H1 (cell line): Measurements from ENCODE around the gene LSG1. TPM values are rescaled to one million over a fixed set of nuclear protein-coding genes. Genes with fewer than 3 reads are reported as not detected.

ENCODE experiments used
- BCL11A ChIP-seq, 2 experiments: IDR thresholded peaks; one replicate each; pipeline ENCODE4 v1.6.1; 2011; ENCODE audit warnings: low read depth in 2 of 2, low read length in 2 of 2, mild to moderate bottlenecking in 2 of 2
- CBX5 ChIP-seq: fragments of 300-800, 300-1000 bp; sonication (generic); IDR thresholded peaks from 2 replicates; pipeline ENCODE4 v1.7.1; 2016; ENCODE audit warnings: antibody characterized with exemption, low read length, low read depth
- EP300 ChIP-seq, 2 experiments: IDR thresholded peaks; 1 replicate in 1 of 2; 2 replicates in 1 of 2; pipeline ENCODE4 v1.6.1; 2011 to 2012; ENCODE audit warnings: low read depth in 2 of 2, low read length in 2 of 2, mild to moderate bottlenecking in 2 of 2, borderline replicate concordance in 1 of 2, inconsistent platforms in 1 of 2, moderate library complexity in 1 of 2
- HDAC6 ChIP-seq: IDR thresholded peaks from one replicate; pipeline ENCODE4 v1.7.1; 2012; ENCODE audit warnings: low read depth, mild to moderate bottlenecking, inconsistent platforms, low read length, moderate library complexity
- POU5F1 ChIP-seq: IDR thresholded peaks from 2 replicates; pipeline ENCODE4 v1.6.1; 2011; ENCODE audit warnings: low read depth, mild to moderate bottlenecking, low read length, moderate library complexity
- RAD21 ChIP-seq, 2 experiments: IDR thresholded peaks in 1 of 2; conservative IDR thresholded peaks in 1 of 2; 2 replicates each; pipeline ENCODE4 v1.6.1; 2011; ENCODE audit warnings: low read depth in 2 of 2, low read length in 2 of 2, improper control_type of control experiment in 1 of 2, inconsistent platforms in 1 of 2, mild to moderate bottlenecking in 1 of 2, moderate library complexity in 1 of 2
- RXRA ChIP-seq: IDR thresholded peaks from 2 replicates; pipeline ENCODE4 v1.6.1; 2011; ENCODE audit warnings: low read depth, mild to moderate bottlenecking, low read length, moderate library complexity; ENCODE audit not compliant: insufficient read depth
- SP2 ChIP-seq: IDR thresholded peaks from 2 replicates; pipeline ENCODE4 v1.6.1; 2012; ENCODE audit warnings: mild to moderate bottlenecking, low read length, inconsistent platforms
- polyA plus RNA-seq, 7 experiments: library from polyadenylated mRNA; depleted of rRNA in 3 of 7; stranded (reverse) in 5 of 7; unstranded in 2 of 7; fragments of >200 nt in 5 of 7; fragments of 200-250 nt in 2 of 7; gene quantifications; 1 replicate in 5 of 7; 2 replicates in 1 of 7; 4 replicates in 1 of 7; pipeline versions ENCODE4 v1.2.1 to v1.2.3, GENCODE V29; 2011 to 2013; ENCODE audit warnings: missing spikeins in 2 of 7, mixed read lengths in 2 of 7
- total RNA-seq: library from RNA; stranded (reverse); fragmentation: NEBNext Ultra II Directional; extraction: Animal tissue kit (Norgen Biotek cat#: 25700); gene quantifications from 2 replicates; pipeline ENCODE4 v1.2.1, GENCODE V29; 2021
- TF ChIP-seq, protein P1 (sequence below), 3 experiments: IDR thresholded peaks; 1 replicate in 2 of 3; 2 replicates in 1 of 3; pipeline versions ENCODE4 v1.5.1 to v1.6.1; 2011; ENCODE audit warnings: low read length in 3 of 3, mild to moderate bottlenecking in 3 of 3, inconsistent platforms in 2 of 3, low read depth in 1 of 3, moderate library complexity in 1 of 3; ENCODE audit not compliant: insufficient read depth in 1 of 3; ENCODE audit errors: control extremely low read depth in 1 of 3

The LSG1 gene
- total and polyA plus RNA-seq, 2 of the 8 experiments (the other 6 are each of a cell fraction or from before 2014, with no cell fraction given): 23.7 to 47.6 TPM

GRCh38 chr3:194618858-194619608 lies 53.0 kb downstream of the LSG1 start (continued):
- TF ChIP-seq BCL11A (IDR thresholded peaks at IDR 0.05; ENCODE audit: low read depth in 2 of 2, low read length in 2 of 2): no peak
- TF ChIP-seq CBX5: no peak
- TF ChIP-seq RXRA: no peak
- no peak for TF ChIP-seq EP300 (IDR thresholded peaks at IDR 0.05; ENCODE audit: borderline replicate concordance in 1 of 2, low read depth in 2 of 2, low read length in 2 of 2)
- TF ChIP-seq POU5F1: no peak
- TF ChIP-seq RAD21 (IDR thresholded peaks at IDR 0.05 in 1 of 2, conservative IDR thresholded peaks at IDR 0.05 in 1 of 2; ENCODE audit: low read depth in 2 of 2, low read length in 2 of 2): no peak
- no peak for TF ChIP-seq HDAC6
- TF ChIP-seq, protein P1, sequence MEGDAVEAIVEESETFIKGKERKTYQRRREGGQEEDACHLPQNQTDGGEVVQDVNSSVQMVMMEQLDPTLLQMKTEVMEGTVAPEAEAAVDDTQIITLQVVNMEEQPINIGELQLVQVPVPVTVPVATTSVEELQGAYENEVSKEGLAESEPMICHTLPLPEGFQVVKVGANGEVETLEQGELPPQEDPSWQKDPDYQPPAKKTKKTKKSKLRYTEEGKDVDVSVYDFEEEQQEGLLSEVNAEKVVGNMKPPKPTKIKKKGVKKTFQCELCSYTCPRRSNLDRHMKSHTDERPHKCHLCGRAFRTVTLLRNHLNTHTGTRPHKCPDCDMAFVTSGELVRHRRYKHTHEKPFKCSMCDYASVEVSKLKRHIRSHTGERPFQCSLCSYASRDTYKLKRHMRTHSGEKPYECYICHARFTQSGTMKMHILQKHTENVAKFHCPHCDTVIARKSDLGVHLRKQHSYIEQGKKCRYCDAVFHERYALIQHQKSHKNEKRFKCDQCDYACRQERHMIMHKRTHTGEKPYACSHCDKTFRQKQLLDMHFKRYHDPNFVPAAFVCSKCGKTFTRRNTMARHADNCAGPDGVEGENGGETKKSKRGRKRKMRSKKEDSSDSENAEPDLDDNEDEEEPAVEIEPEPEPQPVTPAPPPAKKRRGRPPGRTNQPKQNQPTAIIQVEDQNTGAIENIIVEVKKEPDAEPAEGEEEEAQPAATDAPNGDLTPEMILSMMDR (IDR thresholded peaks at IDR 0.05; ENCODE audit: control extremely low read depth in 1 of 3, insufficient read depth in 1 of 3, low read depth in 1 of 3, low read length in 3 of 3): no peak
- TF ChIP-seq SP2: no peak
